PC-9 (cell line): ENCODE data around the gene OR8S1. TPM values are rescaled to one million over a fixed set of nuclear protein-coding genes. Genes with fewer than 3 reads are reported as not detected.

Experiments used
- BruUV-seq: library from RNA; stranded (reverse); fragments of 400-500 nt; replicated peaks from 2 replicates; lab custom pipeline; 2021; lab: Mats Ljungman, UMichigan
- CTCF ChIA-PET: fragments of 300-600 bp; sonication (Branson Sonifier 250); formaldehyde crosslinking; loops from one replicate; lab custom pipeline; 2022; ENCODE audit warnings: antibody characterized with exemption; lab: Charles Lee
- POLR2A ChIA-PET: fragments of 300-600 bp; sonication (Branson Sonifier 250); formaldehyde crosslinking; loops from one replicate; lab custom pipeline; 2022; ENCODE audit warnings: antibody characterized with exemption; ENCODE audit not compliant: unreplicated experiment; lab: Charles Lee
- DNase-seq, 2 experiments: peaks; one replicate each; pipeline versions ENCODE4 v3.0.0 to v3.0.0-alpha.2; 2015 to 2022; ENCODE audit warnings: mixed read lengths in 1 of 2
- H2AFZ ChIP-seq: fragments of 200-600 bp; sonication (generic); 2 replicates; pipeline ENCODE4 v1.8.1; 2017; ENCODE audit warnings: antibody characterized with exemption
- H3F3A ChIP-seq: fragments of 200-600 bp; sonication (generic); 2 replicates; pipeline ENCODE4 v1.8.1; 2017; ENCODE audit warnings: antibody characterized with exemption, mild to moderate bottlenecking, low read depth; ENCODE audit not compliant: insufficient read depth
- H3K27ac ChIP-seq: fragments of 200-600 bp; sonication (generic); 2 replicates; pipeline ENCODE4 v1.6.1; 2016; ENCODE audit warnings: mixed run types
- H3K27me3 ChIP-seq: fragments of 200-600 bp; sonication (generic); 2 replicates; pipeline ENCODE4 v1.6.1; 2016; ENCODE audit warnings: low read depth, mixed run types; ENCODE audit not compliant: insufficient read depth
- H3K36me3 ChIP-seq: fragments of 200-600 bp; sonication (generic); 2 replicates; pipeline ENCODE4 v1.6.1; 2016; ENCODE audit warnings: low read depth, mixed run types
- H3K4me1 ChIP-seq: fragments of 200-600 bp; sonication (generic); replicated peaks from 2 replicates; pipeline ENCODE4 v1.6.1; 2016; ENCODE audit warnings: mixed run types; ENCODE audit not compliant: insufficient read depth
- H3K4me2 ChIP-seq: fragments of 200-600 bp; sonication (generic); 2 replicates; pipeline ENCODE4 v1.6.1; 2017; ENCODE audit warnings: mixed run types
- H3K4me3 ChIP-seq: fragments of 200-600 bp; sonication (generic); 2 replicates; pipeline ENCODE4 v1.6.1; 2016; ENCODE audit warnings: mixed run types
- H3K79me2 ChIP-seq: fragments of 200-600 bp; sonication (generic); 2 replicates; pipeline ENCODE4 v1.6.1; 2017; ENCODE audit warnings: low read depth, mixed run types
- H3K9me2 ChIP-seq: fragments of 200-600 bp; sonication (generic); 2 replicates; pipeline ENCODE4 v1.8.1; 2017; ENCODE audit warnings: mild to moderate bottlenecking; ENCODE audit not compliant: insufficient read depth
- H3K9me3 ChIP-seq: fragments of 200-600 bp; sonication (generic); 2 replicates; pipeline ENCODE4 v1.8.1; 2016; ENCODE audit warnings: low read depth; ENCODE audit not compliant: insufficient read depth
- H4K20me1 ChIP-seq: fragments of 200-600 bp; sonication (generic); 2 replicates; pipeline ENCODE4 v1.8.1; 2017; ENCODE audit not compliant: insufficient read depth
- EZH2 ChIP-seq: fragments of 200-600 bp; sonication (generic); IDR thresholded peaks from 2 replicates; pipeline ENCODE4 v1.8.0; 2017; ENCODE audit warnings: antibody characterized with exemption, low read depth
- intact Hi-C: fragments of 100-400 bp; cut with micrococcal nuclease; formaldehyde crosslinking; loops from one replicate; pipeline ENCODE4 v1.10.0; 2022; ENCODE audit not compliant: unreplicated experiment
- total RNA-seq: library from RNA; stranded (reverse); gene quantifications from 2 replicates; pipeline ENCODE4 v1.2.3, GENCODE V29; 2021
- TF ChIP-seq, protein P1 (sequence below): fragments of 200-600 bp; sonication (generic); conservative IDR thresholded peaks from 2 replicates; pipeline ENCODE4 v1.6.1; 2017; ENCODE audit warnings: mixed run types, antibody characterized with exemption, mild to moderate bottlenecking, moderate library complexity

OR8S1 gene
- total RNA-seq, 1 experiment from 2014 or later: not detected

DNA sequence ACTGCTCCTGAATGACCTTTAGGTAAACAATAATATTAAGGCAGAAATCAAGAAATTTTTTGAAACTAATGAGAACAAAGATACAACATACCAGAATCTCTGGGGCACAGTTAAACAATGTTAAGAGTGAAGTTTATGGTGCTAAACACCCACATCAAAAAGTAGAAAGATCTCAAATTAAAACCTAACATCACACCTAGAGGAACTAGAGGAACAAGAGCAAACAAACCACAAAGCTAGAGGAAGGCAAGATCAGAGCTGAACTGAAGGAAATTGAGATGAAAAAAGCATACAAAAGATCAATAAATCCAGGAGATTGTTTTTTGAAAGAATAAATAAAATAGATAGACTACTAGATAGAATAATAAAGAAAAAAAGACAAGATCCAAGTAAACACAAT is 7.2 kb downstream of the OR8S1 start:
- CTCF ChIA-PET: no interaction called here
- BruUV-seq: no TSS peak

DNA sequence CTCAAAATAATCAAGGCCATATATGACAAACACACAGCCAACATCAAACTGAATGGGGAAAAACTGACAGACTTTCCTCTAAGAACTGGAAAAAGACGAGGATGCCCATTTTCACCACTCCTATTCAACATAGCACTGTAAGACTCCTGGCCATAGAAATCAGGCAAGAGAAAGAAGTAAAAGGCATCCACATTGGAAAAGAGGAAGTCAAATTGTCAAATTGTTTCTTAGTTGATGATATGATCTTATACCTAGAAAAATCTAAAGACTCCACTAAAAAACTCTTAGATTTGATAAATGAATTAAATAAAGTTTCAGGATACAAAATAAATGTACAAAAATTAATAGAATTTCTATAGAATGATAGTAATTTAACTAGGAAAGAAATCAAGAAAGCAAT is 11.2 kb downstream of the OR8S1 start:
- Histone ChIP-seq H3K36me3 (no peaks in the 10 kb centered on the region), H3K9me3 (0 out of 2 replicates have a peak, but pooled peaks cover 3% of the 10 kb centered on the region), H3K9me2 (no peaks in the 10 kb centered on the region), H3K4me3 (no peak overlapping the region), H4K20me1 (no peaks in the 10 kb centered on the region), H3K4me2 (no peak overlapping the region), H2AFZ (no peak overlapping the region), H3K27ac (no peak overlapping the region), H3K4me1 (peaks cover 17% of the 10 kb centered on the region; the same call in 1 of the 2 replicates), H3K27me3 (peaks cover 2% of the 10 kb centered on the region; the same call in 1 of the 2 replicates), H3K79me2 (no peaks in the 10 kb centered on the region), H3F3A (no peaks in the 10 kb centered on the region)
- no TSS peak for BruUV-seq
- no peak for DNase-seq
- intact Hi-C loops: no loop called here
- ChIA-PET POLR2A (no interaction called here), CTCF (no interaction called here)
- TF ChIP-seq, protein P1, sequence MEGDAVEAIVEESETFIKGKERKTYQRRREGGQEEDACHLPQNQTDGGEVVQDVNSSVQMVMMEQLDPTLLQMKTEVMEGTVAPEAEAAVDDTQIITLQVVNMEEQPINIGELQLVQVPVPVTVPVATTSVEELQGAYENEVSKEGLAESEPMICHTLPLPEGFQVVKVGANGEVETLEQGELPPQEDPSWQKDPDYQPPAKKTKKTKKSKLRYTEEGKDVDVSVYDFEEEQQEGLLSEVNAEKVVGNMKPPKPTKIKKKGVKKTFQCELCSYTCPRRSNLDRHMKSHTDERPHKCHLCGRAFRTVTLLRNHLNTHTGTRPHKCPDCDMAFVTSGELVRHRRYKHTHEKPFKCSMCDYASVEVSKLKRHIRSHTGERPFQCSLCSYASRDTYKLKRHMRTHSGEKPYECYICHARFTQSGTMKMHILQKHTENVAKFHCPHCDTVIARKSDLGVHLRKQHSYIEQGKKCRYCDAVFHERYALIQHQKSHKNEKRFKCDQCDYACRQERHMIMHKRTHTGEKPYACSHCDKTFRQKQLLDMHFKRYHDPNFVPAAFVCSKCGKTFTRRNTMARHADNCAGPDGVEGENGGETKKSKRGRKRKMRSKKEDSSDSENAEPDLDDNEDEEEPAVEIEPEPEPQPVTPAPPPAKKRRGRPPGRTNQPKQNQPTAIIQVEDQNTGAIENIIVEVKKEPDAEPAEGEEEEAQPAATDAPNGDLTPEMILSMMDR: no peak
- TF ChIP-seq EZH2: no peak

More for the DNA sequence above, 7.2 kb downstream of the OR8S1 start:
- no peak overlapping the region for H3K4me3 ChIP-seq
- no peaks in the 10 kb centered on the region for H3K36me3 ChIP-seq
- no peak overlapping the region for H3K27ac ChIP-seq
- no peaks in the 10 kb centered on the region for H3K9me3 ChIP-seq
- no peaks in the 10 kb centered on the region for H3K4me1 ChIP-seq
- no peak overlapping the region for H2AFZ ChIP-seq
- POLR2A ChIA-PET: no interaction called here
- no peaks in the 10 kb centered on the region for H4K20me1 ChIP-seq
- no peaks in the 10 kb centered on the region for H3F3A ChIP-seq
- no peak overlapping the region for H3K4me2 ChIP-seq
- no peak for TF ChIP-seq EZH2
- TF ChIP-seq, protein P1: no peak
- no peaks in the 10 kb centered on the region for H3K79me2 ChIP-seq
- peaks cover 30% of the 10 kb centered on the region for H3K27me3 ChIP-seq
- no peaks in the 10 kb centered on the region for H3K9me2 ChIP-seq
- intact Hi-C loops: no loop called here
- DNase-seq: no peak

DNA sequence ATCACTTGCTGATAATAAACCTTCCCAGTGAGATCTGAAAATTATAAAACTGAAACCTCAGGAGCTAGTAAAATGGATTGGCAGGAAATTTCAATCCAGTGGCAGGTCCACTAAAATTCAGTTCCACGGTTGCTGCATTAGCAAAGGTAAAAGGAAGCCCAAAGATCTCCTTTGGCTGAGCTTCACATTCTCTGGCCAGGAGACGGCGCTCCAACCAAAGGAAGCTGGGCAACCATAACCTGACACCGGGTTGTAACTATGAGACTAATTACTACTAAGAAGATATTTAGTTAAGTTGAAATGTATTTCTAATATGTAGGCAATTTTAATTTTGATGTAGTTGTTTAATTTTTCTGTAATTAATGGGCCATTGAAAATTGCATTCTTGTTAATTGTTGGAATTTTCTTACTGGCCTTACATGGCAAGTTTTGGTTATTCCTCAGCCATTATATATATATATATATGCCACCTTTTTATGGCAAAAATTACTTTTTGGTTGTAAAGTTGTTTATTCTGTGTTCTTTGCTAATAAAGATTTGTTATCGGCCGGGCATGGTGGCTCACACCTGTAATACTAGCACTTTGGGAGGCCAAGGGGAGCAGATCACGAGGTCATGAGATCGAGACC is 17.0 kb downstream of the OR8S1 start:
- Histone ChIP-seq H3K36me3 (no peaks in the 10 kb centered on the region), H3K4me3 (no peak overlapping the region), H3K79me2 (no peaks in the 10 kb centered on the region), H3K9me3 (0 out of 2 replicates have a peak, but pooled peaks cover 3% of the 10 kb centered on the region), H2AFZ (no peak overlapping the region), H3K4me2 (no peak overlapping the region), H3K27me3 (peaks cover 6% of the 10 kb centered on the region; the same call in 1 of the 2 replicates), H4K20me1 (no peaks in the 10 kb centered on the region), H3F3A (no peaks in the 10 kb centered on the region), H3K4me1 (peaks cover 17% of the 10 kb centered on the region; the same call in 1 of the 2 replicates), H3K9me2 (no peaks in the 10 kb centered on the region), H3K27ac (no peak overlapping the region)
- TF ChIP-seq EZH2: no peak
- TF ChIP-seq, protein P1: peak; percentile 57
- DNase-seq: peak in 1 of 2 experiments; percentile 24
- no TSS peak for BruUV-seq
- ChIA-PET CTCF (interaction anchor here (0.5 kb wide), 1 partner anchor 259 kb away, joined by 3 read pairs; no protein-coding TSS in a partner anchor), POLR2A (no interaction called here)
- intact Hi-C loops: loop anchor here (2.0 to 5.0 kb wide), 3 partner anchors 76 to 455 kb away; partner anchors contain the start of gene DDN
